ENCODE results near the gene CHIC2.
"Not testable (repeated sequence)": the region's sequence is repeated elsewhere in the genome, so short reads cannot be mapped to it uniquely, and the experiment has no call there.

Gene CHIC2

GRCh38 chr4:54064317-54065111, at the start of gene CHIC2:
Gene CHIC2 (minus strand): TSS chr4:54064605. CDS start chr4:54064300, 305 bp downstream.
- DNase-seq (ENCODE audit: low read depth in 2 of 2), result peak; percentile 91 to 98

DNA sequence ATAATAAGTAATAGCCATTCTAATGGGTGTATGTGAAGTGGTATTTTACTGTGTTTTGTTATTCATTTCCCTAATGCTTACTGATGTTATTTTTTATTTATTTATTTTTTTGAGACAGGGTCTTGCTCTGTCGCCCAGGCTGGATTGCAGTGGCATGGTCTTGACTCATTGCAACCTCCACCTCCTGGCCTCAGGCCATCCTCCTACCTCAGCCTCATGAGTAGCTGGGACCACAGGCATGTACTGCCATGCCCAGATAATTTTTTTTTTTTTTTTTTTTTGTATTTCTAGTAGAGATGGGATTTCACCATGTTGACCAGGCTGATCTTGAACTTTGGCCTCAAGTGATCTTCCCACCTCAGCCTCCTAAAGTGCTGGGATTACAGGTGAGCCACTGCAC, 48.8 kb upstream of the CHIC2 start:
- not testable (repeated sequence) for DNase-seq (ENCODE audit: low read depth in 2 of 2)

GRCh38 chr4:54110019-54110416, 45.6 kb upstream of the CHIC2 start:
- no peak for DNase-seq (ENCODE audit: low read depth in 2 of 2)

DNA sequence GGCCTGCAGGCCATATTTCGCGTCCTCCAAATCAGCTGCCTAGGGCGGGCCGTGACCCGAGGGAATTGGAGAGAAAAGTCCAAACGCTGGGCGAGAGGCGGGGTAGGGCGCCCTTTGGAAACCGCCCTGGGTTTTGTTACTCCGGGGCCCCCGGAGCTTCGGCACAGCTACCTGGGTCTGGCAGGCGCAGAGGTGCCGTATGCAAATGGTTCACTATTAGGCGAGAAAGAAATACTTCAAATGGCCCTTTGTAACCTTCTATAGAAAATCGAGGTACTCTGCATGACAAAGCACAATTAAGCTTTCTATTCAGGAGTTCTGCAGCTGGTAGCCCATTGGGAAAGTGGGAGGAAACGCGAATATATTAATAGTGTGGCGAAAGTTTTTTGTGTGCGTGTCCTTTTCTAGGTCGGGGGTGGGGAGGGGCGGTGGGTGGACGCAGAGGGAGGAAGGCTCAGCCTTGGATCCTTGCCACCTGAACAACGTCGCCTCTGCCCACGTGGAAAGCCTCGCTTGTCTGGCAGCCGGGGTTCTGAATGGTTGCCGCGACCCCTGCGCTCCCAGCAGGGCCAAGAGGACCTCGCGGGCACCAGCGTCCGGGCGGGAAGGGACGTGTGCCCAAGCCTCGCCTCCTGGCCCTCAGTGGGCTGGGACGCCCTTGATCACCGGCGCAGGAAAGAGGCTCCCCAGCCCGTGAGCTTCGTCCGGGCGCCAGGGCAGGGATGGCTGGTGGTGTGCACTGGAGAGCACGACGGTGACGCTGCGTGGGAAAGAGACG, 45.0 kb upstream of the CHIC2 start:
- no peak for DNase-seq (ENCODE audit: low read depth in 2 of 2)

DNA sequence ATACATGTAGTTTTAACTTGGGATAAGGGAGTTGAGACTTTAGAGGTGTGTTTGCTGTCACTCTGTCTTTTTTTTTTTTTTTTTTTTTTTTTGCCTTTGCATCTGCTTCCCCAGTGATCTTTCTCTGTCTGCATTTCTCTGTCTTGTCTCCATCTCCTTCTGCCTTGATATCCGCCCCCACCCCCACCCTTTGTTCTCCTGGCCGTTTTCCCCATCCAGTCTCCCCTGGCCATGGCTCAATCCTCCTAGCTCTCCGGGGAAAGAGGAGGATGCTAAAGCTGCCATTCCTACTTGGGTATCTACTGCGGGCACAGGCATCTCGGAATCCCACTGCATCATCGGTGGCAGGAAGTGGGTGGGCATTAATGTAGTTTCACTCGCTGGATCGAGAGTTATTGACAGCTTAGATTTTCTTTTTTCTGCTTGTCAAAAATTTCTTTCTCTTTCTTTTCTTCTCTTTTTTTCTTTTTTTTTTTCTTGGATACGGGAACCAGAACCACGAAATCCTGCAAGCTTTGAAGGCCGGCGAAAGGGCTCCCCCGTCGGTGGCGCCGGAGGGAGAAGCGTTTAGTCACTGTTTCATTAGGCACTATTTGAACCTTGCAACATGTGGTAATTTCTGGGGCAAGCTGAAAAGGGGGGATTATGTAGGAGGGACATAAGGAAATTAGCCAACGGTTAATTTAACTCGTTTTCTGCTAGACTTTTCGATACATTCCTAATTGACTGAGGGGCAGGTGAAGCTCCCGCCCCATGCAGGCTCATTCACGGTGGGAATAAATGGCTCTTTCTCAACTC, 43.7 kb upstream of the CHIC2 start:
- DNase-seq (ENCODE audit: low read depth in 2 of 2), result no peak

DNA sequence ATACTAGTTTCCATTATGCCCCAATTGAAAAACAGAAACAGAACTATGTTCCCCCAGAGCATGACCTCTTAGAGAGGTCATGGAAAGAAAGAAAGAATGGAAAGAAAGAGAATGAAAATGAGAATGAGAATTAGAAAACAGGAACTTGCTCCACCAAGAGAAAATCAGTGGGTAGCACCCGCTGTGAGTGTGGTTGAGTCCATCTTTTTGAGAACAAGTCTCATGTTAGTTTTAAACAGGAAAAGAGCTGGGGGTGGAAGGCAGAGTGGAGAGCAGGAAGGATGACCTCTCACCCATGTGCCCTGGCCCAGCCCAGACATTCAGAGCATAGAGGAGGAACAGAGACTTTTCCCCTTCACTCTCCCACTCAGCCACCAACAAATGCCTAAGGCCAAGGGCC, 40.5 kb upstream of the CHIC2 start:
- no peak for DNase-seq (ENCODE audit: low read depth in 2 of 2)

DNA sequence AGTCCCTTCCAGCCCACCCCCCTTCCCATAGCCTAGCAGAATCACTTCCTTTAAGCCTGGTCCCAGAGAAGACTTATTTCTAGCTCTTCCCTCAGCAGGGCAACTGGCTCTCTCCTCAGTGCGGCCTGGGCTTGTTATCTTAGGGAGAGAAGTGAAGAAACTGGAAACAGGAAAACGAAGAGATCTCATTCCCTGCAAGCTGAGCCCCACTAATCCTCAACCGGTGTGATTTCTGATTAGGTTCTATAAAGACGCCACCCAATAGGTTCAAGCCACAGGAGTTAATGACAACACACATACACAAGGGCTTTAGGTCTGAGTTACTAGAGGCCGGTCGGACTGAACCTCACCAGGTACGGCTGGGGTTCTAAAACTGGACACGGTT, 38.8 kb upstream of the CHIC2 start:
- no peak for DNase-seq (ENCODE audit: low read depth in 2 of 2)

DNA sequence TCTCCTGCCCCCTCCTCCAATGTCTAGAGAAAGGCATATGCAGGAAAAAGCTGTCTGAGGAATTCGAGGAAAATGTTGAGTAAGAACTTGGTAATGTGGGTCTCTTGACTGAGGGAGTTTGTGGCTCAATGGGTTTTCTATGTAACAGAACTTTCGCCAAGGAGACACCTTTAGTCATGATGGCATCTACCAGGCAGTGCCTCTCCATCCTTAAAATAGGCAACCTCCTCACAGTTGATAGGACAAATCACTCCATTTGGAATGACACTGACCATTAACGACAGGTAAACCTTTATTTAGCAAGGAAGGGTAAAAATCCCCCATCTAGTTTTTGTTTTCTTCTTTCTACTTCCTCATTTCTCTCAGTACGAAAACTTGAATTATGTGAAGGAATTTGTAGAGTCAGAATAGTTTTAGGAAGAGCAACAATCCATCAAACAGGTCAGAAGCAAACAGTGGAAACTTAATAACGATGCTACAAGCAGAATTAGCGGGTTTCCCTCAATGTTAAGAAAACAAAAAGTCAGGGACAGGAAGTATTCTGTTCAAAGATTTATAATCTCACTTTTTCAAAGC, 38.2 kb upstream of the CHIC2 start:
- no peak for DNase-seq (ENCODE audit: low read depth in 2 of 2)

GRCh38 chr4:54101190-54102041, 37.0 kb upstream of the CHIC2 start:
- no peak for DNase-seq (ENCODE audit: low read depth in 2 of 2)

- no peak for DNase-seq (ENCODE audit: low read depth in 2 of 2)
Measured at GRCh38 chr4:54100595-54101189, 36.3 kb upstream of the CHIC2 start.

DNA sequence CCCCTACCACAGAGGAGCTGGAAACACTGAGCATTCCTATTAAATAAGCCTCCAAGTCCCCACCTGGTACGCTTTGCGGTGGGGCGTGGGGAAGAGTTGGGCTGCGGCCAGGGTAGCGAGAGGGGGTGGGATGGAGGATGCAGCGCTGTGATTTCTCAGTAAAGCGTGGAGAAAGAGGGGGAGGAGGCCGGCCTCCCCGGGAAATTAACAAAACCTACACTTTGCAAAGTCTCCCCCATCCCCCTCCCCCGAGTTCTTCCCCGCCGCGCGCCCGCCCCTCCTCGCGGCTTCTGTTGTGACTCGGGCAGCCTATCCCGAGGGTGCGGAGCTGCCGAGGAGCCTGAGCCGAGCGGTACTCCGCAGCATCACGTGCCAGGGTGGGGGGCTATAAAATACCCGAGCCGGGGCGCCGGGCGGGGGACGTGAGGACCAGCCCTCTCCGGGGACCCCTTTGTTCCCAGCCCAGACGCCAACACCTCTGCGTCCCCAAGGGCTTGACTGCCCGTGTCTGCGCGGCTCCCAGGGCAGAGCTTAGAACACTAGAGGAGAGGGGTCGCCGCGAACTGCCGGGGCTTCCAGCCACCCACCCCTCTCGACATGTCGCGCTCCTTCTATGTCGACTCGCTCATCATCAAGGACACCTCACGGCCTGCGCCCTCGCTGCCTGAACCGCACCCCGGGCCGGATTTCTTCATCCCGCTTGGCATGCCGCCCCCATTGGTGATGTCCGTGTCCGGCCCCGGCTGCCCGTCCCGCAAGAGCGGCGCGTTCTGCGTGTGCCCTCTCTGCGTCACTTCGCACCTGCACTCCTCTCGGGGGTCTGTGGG, 35.6 kb upstream of the CHIC2 start, which contains the start of gene GSX2:
TSS of gene GSX2 (plus strand) at position 416 of the 827 bp plus-strand sequence. CDS start at position 598, 182 bp downstream.
- no peak for DNase-seq (ENCODE audit: low read depth in 2 of 2)

DNA sequence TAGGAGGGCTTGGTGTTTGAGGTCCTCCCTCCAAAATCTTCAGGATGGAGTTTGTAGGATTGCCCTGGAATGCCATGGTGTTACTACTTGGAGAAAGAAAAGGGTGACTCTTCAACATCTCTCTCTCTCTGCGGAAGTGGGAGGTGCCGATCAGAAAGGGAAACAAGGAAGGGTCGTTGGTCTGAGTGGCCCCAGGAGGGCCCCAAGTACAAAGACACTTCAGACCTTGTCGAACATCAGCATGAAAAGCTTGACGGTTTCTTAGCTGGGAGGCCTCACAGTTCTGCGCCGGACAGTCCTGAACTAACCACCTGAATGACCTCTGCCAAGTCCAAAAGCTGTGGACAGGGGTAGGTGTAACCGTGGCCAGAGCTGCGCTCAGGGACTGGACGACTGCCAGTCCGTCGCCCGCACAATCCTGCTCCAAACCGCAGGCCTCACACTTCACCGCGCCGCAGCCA, 34.9 kb upstream of the CHIC2 start:
- no peak for DNase-seq (ENCODE audit: low read depth in 2 of 2)

GRCh38 chr4:54098375-54098774, 34.0 kb upstream of the CHIC2 start:
- no peak for DNase-seq (ENCODE audit: low read depth in 2 of 2)

GRCh38 chr4:54097152-54097551, 32.7 kb upstream of the CHIC2 start:
- DNase-seq (ENCODE audit: low read depth in 2 of 2), result no peak

DNA sequence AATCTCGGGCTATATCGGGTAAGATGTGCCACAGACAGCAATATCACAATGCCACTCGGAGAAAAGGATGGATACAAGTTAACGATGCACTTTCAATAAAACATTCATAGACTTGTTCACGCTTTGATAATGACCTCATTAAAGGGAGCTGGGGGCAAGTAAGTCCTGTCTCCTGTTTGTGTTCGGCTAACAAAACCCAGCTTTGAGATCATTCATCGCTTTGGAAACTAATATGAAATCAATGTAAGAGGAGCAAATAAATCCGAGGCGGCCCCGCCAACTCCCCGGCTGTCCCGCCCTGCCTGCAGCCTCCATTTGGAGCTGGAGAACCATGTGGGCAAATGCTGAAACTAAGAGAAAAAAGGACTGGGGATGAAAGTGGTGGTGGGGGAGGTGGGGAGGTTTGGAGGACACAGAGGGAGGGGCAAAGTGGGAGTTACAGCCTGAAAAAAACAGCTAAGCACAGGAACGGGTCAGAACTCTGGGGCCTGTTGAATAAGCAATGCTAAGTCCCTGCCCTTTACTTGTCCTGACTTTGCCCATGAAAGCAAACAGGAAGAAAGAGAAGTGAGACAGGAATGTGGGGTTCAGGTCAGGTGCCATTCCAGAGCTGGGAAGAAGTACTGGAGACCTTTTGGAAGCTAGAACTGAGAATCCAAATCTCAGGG, 32.0 kb upstream of the CHIC2 start:
- no peak for DNase-seq (ENCODE audit: low read depth in 2 of 2)

DNA sequence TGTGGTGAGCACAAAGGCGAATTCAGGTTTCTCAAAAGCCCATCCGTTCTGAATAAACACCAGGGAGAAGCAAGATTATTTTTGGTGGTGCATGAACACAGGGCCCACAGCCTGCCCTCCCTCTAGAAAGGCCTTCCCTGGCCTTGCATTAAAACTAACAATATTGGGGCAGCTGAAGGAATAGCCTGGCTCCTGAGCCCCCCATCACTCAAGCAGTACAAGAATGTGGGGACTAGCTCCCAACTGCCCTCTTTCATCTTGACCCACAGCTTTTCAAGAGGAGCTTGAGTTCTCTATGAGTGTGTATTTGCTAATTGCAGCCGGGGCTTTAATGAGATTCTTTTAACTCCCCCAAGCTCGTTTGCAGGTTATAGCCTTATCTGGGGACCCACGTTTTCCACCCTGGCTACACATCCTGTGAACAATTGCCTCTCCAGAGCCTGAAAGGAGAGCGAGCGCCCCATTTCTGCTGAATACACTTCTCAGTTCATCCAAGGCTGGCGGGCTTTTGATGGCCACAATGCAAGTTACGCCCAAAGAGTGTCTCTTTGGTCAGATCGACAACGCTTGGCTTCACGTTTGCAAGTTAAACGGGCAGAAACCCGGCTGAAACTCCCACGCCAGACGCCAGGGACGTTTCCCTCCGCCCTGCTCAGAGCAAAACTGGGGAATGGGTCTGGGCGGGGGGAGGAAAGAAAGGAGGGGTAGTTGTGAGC, 30.9 kb upstream of the CHIC2 start:
- DNase-seq (ENCODE audit: low read depth in 2 of 2), result no peak

DNA sequence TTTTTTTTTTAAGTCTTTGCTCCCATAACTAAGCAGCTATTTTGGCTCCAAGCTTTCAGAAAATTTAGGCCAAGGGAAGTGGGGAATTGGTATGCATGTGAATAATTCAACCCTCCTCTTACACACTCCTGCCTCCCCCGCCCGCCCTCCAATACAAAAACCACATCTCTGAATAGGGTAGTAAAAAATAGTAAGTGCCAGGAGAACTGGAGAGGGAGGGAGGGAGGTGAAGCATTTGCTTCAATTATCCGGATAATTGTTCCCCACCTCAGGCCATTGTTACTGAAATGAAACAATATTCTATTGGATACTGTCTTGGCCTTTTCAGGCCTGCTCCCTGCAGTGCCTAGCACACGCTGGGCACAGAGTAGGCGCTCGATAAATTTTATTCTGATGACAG, 30.0 kb upstream of the CHIC2 start:
- DNase-seq (ENCODE audit: low read depth in 2 of 2), result no peak
